ENCODE results near the gene RPL13. TPM values are rescaled to one million over a fixed set of nuclear protein-coding genes. Genes with fewer than 3 reads are reported as not detected.

RPL13 gene
- total and polyA plus RNA-seq, 4 donors: 1,505 to 6,820 (median 3,018) TPM

GRCh38 chr16:89577055-89577759 lies 16.7 kb downstream of the RPL13 start:
- H3K4me3 ChIP-seq (ENCODE audit: low read length in 2 of 2): no peak overlapping the region
- H3K36me3 ChIP-seq (ENCODE audit: control insufficient read depth in 1 of 2, insufficient read depth in 2 of 2, low read length in 1 of 2): no peaks in the 10 kb centered on the region
- H3K4me1 ChIP-seq (ENCODE audit: control insufficient read depth in 1 of 2, insufficient read depth in 2 of 2, low read length in 2 of 2): no peaks in the 10 kb centered on the region
- H3K27ac ChIP-seq (ENCODE audit: low read depth in 1 of 2, low read length in 2 of 2): no peak overlapping the region
- intact Hi-C loops (cut with DNase I): no loop called here
- no peak for ATAC-seq (ENCODE audit: low FRiP score)
- DNase-seq: peak in 1 of 2 donors; percentile 69
- no peaks in the 10 kb centered on the region for H3K9me3 ChIP-seq (ENCODE audit: control insufficient read depth, low read length)
- WGBS, 2 donors: 85 to 87% methylated on average over 24 to 25 of the region's 25 CpGs
- no peaks in the 10 kb centered on the region for H3K27me3 ChIP-seq (ENCODE audit: control insufficient read depth in 1 of 2, insufficient read depth in 2 of 2, low read length in 1 of 2)

DNA sequence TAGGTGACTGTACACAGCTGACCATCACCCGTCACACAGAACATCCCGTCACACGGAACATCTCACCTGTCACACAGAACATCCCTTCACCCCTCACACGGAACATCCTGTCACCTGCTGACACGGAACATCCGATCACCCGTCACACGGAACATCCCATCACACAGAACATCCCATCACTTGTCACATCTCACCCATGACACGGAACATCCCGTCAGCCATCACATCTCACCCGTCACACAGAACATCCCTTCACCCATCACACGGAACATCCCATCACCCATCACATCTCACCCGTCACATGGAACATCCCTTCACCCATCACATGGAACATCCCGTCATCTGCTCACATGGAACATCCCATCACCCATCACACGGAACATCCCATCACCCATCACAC lies 18.9 kb downstream of the RPL13 start:
- Histone ChIP-seq H3K4me3 (ENCODE audit: low read length in 2 of 2) (no peak overlapping the region), H3K27me3 (ENCODE audit: control insufficient read depth in 1 of 2, insufficient read depth in 2 of 2, low read length in 1 of 2) (no peaks in the 10 kb centered on the region), H3K4me1 (ENCODE audit: control insufficient read depth in 1 of 2, insufficient read depth in 2 of 2, low read length in 2 of 2) (no peaks in the 10 kb centered on the region), H3K27ac (ENCODE audit: low read depth in 1 of 2, low read length in 2 of 2) (no peak overlapping the region), H3K36me3 (ENCODE audit: control insufficient read depth in 1 of 2, insufficient read depth in 2 of 2, low read length in 1 of 2) (no peaks in the 10 kb centered on the region), H3K9me3 (ENCODE audit: control insufficient read depth, low read length) (no peaks in the 10 kb centered on the region)
- DNase-seq (no peak), ATAC-seq (ENCODE audit: low FRiP score) (no peak)
- 89 to 90% methylated on average over 15 of the region's 15 CpGs for WGBS, 2 donors
- intact Hi-C loops (cut with DNase I): no loop called here

DNA sequence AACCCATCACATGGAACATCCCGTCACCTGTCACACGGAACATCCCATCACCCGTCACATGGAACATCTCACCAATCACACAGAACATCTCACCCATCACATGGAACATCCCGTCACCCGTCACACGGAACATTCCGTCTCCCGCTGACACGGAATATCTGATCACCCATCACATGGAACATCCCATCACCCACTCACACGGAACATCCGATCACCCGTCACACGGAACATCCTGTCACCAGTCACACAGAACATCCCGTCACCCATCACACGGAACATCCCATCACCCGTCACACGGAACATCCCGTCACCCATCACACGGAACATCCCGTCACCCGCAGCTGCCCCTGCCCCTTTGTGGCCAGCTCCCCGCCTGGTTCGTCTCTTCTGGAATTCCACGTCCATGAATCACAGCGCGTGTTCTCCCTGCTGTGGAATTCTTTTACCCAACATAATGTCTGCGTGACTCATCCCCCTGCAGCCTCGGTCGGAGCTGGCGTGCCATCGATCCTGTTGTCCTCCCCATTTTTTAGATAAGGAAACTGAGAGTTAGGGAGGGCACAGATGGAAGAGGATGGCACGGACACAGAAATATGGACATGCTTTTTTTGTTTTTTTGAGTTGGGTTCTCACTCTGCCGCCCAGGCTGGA lies 20.7 kb downstream of the RPL13 start:
- H3K4me3 ChIP-seq (ENCODE audit: low read length in 2 of 2): no peak overlapping the region
- no peaks in the 10 kb centered on the region for H3K27me3 ChIP-seq (ENCODE audit: control insufficient read depth in 1 of 2, insufficient read depth in 2 of 2, low read length in 1 of 2)
- H3K27ac ChIP-seq (ENCODE audit: low read depth in 1 of 2, low read length in 2 of 2): no peak overlapping the region
- no peak for ATAC-seq (ENCODE audit: low FRiP score)
- DNase-seq: no peak
- intact Hi-C loops (cut with DNase I): no loop called here
- WGBS, 2 donors: 75 to 76% methylated on average over 32 to 33 of the region's 33 CpGs
- no peaks in the 10 kb centered on the region for H3K36me3 ChIP-seq (ENCODE audit: control insufficient read depth in 1 of 2, insufficient read depth in 2 of 2, low read length in 1 of 2)
- no peaks in the 10 kb centered on the region for H3K9me3 ChIP-seq (ENCODE audit: control insufficient read depth, low read length)
- no peaks in the 10 kb centered on the region for H3K4me1 ChIP-seq (ENCODE audit: control insufficient read depth in 1 of 2, insufficient read depth in 2 of 2, low read length in 2 of 2)

- intact Hi-C loops (cut with DNase I): no loop called here
- no peaks in the 10 kb centered on the region for H3K27me3 ChIP-seq (ENCODE audit: control insufficient read depth in 1 of 2, insufficient read depth in 2 of 2, low read length in 1 of 2)
- H3K9me3 ChIP-seq (ENCODE audit: control insufficient read depth, low read length): no peaks in the 10 kb centered on the region
- DNase-seq (no peak), ATAC-seq (ENCODE audit: low FRiP score) (no peak)
- H3K36me3 ChIP-seq (ENCODE audit: control insufficient read depth in 1 of 2, insufficient read depth in 2 of 2, low read length in 1 of 2): no peaks in the 10 kb centered on the region
- no peaks in the 10 kb centered on the region for H3K4me1 ChIP-seq (ENCODE audit: control insufficient read depth in 1 of 2, insufficient read depth in 2 of 2, low read length in 2 of 2)
- no peak overlapping the region for H3K4me3 ChIP-seq (ENCODE audit: low read length in 2 of 2)
- WGBS, 2 donors: 71 to 72% methylated on average over 15 of the region's 15 CpGs
- H3K27ac ChIP-seq (ENCODE audit: low read depth in 1 of 2, low read length in 2 of 2): no peak overlapping the region
These were observed 21.5 kb downstream of the RPL13 start for GRCh38 chr16:89581861-89582563.

GRCh38 chr16:89582614-89583196 lies 22.2 kb downstream of the RPL13 start:
- Histone ChIP-seq H3K27me3 (ENCODE audit: control insufficient read depth in 1 of 2, insufficient read depth in 2 of 2, low read length in 1 of 2) (no peaks in the 10 kb centered on the region), H3K27ac (ENCODE audit: low read depth in 1 of 2, low read length in 2 of 2) (no peak overlapping the region), H3K36me3 (ENCODE audit: control insufficient read depth in 1 of 2, insufficient read depth in 2 of 2, low read length in 1 of 2) (no peaks in the 10 kb centered on the region), H3K9me3 (ENCODE audit: control insufficient read depth, low read length) (no peaks in the 10 kb centered on the region), H3K4me3 (ENCODE audit: low read length in 2 of 2) (no peak overlapping the region), H3K4me1 (ENCODE audit: control insufficient read depth in 1 of 2, insufficient read depth in 2 of 2, low read length in 2 of 2) (no peaks in the 10 kb centered on the region)
- ATAC-seq (ENCODE audit: low FRiP score) (no peak), DNase-seq (no peak)
- 92 to 95% methylated on average over 19 of the region's 19 CpGs for WGBS, 2 donors
- intact Hi-C loops (cut with DNase I): no loop called here

DNA sequence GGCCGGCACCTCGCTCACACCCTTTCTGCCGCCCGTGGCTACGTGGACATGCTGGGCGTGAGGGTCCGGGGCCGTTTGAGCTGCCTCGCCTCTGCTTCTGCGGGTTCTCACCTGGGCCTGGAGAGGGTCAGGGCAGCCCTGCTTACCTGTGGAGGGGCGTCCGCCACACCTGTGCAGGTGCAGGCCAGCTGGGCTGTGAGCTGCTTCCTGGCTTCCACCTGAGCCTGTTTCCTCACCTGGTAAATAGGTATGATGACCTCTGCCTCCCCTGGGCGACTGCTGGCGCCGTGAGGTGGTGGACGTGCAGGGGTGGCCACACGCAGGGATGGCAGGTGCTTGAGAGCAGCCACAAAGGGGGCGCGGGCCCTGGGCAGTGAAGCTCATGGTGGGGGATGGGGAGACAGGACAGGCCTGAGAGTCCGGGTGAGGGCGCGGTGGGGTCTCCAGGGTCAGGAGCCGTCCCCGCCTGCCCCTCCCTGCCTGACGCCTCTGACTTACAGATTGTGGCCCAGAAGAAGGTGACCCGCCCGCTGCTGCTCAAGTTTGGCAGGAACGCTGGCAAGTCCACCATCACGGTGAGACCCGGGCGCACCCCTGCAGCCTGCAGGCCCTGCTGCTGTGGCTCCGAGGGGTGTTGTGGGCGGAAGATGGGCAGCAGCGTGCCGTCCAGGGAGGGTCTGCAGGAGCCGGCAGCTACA lies 22.9 kb downstream of the RPL13 start:
- no peaks in the 10 kb centered on the region for H3K4me1 ChIP-seq (ENCODE audit: control insufficient read depth in 1 of 2, insufficient read depth in 2 of 2, low read length in 2 of 2)
- peak; percentile 17 for ATAC-seq (ENCODE audit: low FRiP score)

GRCh38 chr16:89583895-89584644 lies 23.6 kb downstream of the RPL13 start:
- peak; percentile 52 for ATAC-seq (ENCODE audit: low FRiP score)
- no peak overlapping the region for H3K4me3 ChIP-seq (ENCODE audit: low read length in 2 of 2)
- DNase-seq: no peak

More for the DNA sequence above, 22.9 kb downstream of the RPL13 start:
- H3K36me3 ChIP-seq (ENCODE audit: control insufficient read depth in 1 of 2, insufficient read depth in 2 of 2, low read length in 1 of 2): no peaks in the 10 kb centered on the region
- intact Hi-C loops (cut with DNase I): no loop called here
- no peaks in the 10 kb centered on the region for H3K9me3 ChIP-seq (ENCODE audit: control insufficient read depth, low read length)
- WGBS, 2 donors: 89 to 90% methylated on average over 36 of the region's 36 CpGs
- H3K4me3 ChIP-seq (ENCODE audit: low read length in 2 of 2): no peak overlapping the region
- H3K27me3 ChIP-seq (ENCODE audit: control insufficient read depth in 1 of 2, insufficient read depth in 2 of 2, low read length in 1 of 2): no peaks in the 10 kb centered on the region
- no peak for DNase-seq
- no peak overlapping the region for H3K27ac ChIP-seq (ENCODE audit: low read depth in 1 of 2, low read length in 2 of 2)

More at GRCh38 chr16:89583895-89584644, 23.6 kb downstream of the RPL13 start:
- Histone ChIP-seq H3K4me1 (ENCODE audit: control insufficient read depth in 1 of 2, insufficient read depth in 2 of 2, low read length in 2 of 2) (no peaks in the 10 kb centered on the region), H3K9me3 (ENCODE audit: control insufficient read depth, low read length) (no peaks in the 10 kb centered on the region), H3K27ac (ENCODE audit: low read depth in 1 of 2, low read length in 2 of 2) (no peak overlapping the region), H3K27me3 (ENCODE audit: control insufficient read depth in 1 of 2, insufficient read depth in 2 of 2, low read length in 1 of 2) (no peaks in the 10 kb centered on the region), H3K36me3 (ENCODE audit: control insufficient read depth in 1 of 2, insufficient read depth in 2 of 2, low read length in 1 of 2) (no peaks in the 10 kb centered on the region)
- 90% methylated on average over 47 to 49 of the region's 49 CpGs for WGBS, 2 donors
- intact Hi-C loops (cut with DNase I): no loop called here

Measured in aorta (tissue), 5 donors.